GM20431 (cell line): ENCODE data around the gene RHEBL1.

Experiments
- in situ Hi-C: fragments of 300-500 bp; cut with MseI, MboI; formaldehyde crosslinking; loops from one replicate; pipeline ENCODE4 v1.15.0; 2020; ENCODE audit warnings: low sequenced_read_pairs; ENCODE audit not compliant: unreplicated experiment

RHEBL1 gene

DNA sequence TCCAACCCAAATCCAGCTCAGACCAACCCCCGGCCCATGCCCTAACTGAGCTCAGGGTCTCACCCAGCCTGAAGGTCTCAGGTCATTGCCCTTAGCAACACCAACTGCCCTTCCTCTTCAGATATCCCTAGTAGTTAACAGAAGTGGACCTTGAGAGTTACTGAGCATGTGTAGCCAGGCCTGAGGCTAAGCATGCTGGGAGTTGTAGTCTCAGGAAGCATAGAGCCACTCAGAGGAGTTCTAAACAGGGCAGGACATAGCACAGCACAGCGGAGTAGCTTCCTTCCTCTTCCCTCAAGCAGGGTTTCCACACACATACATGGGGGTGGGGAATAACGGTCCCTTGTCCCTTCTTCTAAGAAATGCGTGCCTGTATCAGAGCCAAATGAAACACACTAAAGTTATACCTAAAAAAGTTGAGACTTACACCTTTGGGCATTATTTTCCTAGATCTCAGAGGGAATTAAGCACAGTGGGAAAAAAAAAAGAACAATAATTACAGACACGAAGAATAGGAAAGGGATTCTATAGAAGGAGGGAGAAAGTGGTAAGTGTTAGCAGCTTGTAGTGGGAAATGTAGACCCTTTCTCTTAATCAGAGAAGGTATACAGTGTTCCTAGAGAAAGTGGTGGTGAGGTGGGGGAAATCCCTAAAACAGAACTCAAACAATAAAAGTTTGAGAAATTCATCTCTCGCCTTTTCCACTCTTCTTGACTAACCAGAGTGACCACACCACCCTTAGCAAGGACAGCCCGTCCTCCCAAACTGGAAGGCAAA is 13.6 kb downstream of the RHEBL1 start:
- in situ Hi-C loops, result no loop called here

DNA sequence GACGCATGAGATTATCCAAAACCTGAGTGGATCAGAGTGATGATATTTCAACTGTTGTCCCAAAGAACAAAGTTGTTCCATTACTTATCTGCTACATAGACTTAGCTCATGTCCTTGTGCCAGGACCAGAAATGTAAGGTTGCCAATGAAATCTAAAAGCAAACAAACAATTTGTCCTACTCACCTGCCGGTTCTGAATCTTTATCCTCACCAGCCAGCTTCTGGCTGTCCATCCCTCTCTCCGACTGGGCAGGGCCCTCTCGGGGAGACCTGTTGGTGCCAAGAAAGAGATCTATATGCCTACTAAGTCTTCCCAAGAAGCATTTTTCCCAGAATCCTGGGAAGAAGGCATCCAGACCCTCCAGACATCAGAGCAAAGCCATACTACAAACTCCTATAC is 14.7 kb downstream of the RHEBL1 start:
- in situ Hi-C loops, result no loop called here

DNA sequence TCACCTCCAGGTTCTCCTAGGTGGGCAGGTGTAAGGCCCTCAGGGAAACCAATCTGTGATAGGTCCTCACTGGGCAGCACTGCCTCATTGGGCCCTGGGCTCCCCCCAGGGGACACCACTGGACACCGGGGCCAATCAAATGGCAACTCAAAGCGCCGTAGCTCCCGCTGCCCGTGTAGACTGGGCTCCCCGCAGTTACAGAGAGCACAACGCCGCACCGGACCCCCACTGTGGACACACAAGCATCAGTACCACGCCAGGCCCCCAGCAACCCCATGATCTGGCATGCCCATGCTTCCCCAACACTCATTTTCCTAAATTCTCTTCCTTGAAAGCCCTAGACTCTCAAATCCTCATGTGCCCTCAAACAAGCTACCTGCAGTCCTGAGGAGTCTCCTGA is 15.3 kb downstream of the RHEBL1 start:
- in situ Hi-C loops, result no loop called here

DNA sequence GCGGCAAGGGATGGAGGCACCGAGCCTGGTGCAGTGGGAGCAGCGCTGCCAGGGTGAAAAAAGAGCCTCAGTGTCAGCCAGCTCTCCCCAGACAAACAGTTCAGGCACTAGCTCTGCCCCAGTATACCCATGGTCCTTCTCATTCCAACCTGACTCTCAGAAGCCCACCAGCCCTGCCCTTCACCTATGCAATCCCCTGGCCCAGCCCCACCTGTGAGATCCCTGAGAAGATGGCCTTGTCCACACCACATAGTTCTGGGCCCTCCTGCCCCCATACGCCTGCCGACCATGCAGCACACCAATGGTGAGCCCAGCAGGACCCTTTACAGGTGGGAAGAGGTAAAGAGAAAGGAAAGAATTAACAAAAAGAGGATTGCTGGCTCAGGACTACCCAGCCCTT is 15.7 kb downstream of the RHEBL1 start:
- in situ Hi-C loops, result no loop called here

DNA sequence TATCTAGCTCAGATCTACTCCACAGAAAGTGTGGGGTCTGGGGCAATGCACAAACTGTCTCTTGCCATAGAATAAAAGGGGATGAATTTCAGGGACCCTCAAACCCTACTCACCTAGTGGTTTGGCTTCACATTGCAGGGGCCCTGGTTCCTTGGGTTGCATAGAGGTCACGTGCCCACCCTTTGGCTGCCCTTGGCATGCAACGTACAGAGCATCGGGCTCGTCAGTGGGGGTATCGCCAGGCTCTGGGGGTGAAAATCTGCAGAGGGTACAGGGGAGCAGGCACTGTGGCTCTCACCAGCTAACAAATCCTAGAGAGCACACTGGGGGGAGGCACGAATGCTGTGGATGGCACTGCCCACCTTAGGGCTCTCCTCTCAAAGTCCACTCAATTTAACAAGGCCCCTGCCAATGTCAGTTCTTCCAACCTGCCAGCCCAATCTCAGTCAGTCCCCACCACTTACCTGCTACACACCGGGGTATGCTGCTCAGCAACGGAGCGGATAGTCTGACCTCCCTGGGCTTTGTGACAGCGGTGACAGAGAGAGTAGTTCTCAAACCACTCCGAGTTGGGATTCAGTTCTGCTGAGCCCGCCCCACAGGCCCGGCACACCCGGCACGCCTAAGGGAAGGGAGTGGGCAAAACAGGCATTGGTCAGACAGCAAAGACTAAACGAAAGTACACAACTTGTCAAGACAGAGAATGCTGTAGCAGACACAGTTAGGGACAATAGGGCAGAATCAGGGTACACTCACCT is 17.1 kb downstream of the RHEBL1 start:
- in situ Hi-C loops, result no loop called here

DNA sequence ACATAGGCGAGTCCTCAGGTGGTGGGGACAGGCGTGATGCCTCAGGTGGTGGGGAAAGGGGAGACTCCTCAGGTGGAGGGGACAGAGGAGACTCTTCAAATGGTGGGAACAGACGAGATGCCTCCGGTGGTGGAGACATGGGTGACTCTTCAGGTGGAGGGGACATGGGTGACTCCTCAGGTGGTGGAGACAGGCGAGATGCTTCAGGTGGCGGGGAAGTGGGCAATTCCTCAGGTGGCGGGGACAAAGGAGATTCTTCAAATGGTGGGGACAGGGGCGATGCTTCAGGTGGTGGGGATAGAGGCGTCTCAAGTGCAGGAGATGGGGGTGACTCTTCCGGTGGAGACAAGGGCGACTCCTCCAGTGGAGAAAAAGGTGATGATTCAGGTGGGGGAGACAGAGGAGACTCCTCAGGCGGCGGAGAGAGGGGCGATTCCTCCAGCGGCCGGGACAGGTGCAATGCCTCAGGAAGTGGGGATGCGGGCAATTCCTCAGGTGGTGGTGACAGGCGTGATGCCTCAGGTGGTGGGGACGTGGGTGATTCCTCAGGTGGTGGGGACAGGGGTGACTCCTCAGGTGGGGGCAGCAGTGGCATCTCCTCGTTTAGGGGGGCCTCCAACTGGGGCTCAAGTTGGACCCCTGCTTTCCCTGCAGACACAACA is 17.9 kb downstream of the RHEBL1 start:
- in situ Hi-C loops, result no loop called here

DNA sequence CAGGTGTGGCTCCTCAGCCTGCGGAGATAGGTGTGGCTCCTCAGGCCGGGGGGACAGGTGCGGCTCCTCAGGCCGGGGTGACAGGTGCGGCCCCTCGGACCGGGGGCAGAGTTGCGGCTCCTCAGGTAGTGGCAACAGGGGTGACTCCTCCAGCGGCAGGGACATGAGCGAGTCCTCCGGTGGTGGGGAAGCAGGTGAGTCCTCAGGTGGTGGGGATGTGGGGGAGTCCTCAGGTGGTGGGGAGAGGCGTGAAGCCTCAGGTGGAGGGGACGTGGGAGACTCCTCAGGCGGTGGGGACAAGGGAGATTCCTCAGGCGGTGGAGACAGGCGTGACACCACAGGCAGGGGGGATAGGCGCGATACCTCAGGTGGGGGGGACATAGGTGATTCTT is 18.4 kb downstream of the RHEBL1 start:
- in situ Hi-C loops, result no loop called here

DNA sequence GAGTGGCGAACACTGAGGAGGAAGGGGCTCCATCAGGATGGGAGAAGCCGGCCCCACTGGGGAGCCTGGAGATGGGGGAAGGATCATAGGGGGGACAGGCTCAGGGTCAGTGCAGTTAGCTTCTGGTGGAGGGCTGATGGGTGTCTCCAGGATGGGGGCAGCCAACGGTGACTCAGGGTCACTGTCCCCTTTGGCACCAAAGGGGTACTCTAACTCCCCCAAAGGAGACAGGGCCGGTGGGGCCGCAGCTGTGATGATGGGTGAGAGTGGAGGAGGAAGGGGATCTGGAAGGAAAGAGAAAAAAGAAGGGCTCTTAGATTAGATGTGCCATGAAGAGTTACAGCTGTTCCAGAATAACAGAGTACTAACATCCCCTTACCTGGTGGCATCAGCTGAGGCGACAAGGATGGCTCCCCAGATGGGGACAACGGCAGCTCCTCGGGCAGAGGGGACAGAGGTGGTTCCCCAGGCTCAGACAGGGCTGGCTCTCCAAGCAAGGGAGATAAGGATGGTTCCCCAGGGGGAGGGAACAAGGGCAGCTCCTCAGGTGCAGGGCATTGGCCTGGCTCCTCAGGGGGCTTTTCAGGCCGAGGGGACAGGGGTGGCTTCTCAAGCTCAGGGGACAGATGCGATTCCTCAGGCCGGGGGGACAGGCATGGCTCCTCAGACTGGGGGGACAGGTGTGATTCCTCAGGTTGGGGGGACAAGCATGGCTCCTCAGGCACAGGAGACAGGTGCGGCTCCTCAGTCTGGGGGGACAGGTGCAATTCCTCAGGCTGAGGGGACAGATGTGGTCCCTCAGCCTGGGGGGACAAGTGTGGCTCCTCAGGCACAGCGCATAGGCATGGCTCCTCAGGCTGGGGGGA is 19.0 kb downstream of the RHEBL1 start:
- in situ Hi-C loops, result no loop called here

DNA sequence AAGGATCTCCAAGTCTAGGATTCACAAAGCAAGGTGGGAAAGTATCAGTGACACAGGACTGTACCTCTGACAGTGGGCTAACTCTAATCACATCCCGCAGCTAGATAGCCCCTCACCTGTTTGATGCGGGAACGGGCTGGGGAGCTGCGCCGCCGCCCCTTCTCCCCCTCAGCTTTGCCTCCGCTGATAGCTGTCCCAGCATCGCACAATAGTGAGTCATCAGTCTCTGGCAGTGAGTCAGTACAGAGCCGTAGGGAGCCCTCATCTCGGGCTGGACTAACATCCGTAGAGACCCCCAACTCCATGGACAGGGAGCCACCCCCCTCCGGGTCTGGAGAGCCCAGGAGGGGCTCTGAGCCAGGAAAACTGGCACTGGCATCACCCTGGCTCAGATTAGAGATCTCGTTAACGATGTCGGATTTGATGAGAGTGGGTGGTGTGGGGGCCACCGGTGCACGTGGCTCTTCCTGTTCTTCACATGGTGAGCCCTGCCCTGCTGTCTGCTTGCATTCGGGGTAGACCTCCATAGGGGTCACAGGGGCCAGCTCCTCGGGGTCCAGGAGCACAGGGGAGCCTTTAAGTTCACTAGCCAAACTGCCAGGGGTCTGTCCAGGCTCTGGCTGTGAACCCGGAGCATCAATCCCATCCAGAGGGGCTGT is 20.1 kb downstream of the RHEBL1 start:
- in situ Hi-C loops, result no loop called here

DNA sequence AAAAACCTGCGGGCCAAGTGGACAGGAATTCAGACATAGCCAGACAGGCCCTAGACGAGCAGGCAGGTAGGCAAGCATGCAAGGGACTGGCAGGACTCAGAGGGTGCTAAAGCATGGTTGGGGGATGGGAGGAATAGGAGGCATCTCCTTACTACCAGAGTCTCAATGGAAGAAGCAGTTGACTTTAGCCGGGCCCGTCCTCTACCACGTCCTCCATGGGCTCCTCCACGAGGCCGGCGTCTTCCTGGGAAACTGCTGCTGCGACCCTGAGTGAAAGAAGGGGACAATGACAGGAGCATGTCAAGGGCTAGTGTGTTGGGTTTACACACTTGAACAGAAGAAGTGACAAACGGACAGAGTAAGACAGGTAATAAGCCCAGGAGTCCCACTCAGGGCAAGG is 20.8 kb downstream of the RHEBL1 start:
- in situ Hi-C loops, result no loop called here

DNA sequence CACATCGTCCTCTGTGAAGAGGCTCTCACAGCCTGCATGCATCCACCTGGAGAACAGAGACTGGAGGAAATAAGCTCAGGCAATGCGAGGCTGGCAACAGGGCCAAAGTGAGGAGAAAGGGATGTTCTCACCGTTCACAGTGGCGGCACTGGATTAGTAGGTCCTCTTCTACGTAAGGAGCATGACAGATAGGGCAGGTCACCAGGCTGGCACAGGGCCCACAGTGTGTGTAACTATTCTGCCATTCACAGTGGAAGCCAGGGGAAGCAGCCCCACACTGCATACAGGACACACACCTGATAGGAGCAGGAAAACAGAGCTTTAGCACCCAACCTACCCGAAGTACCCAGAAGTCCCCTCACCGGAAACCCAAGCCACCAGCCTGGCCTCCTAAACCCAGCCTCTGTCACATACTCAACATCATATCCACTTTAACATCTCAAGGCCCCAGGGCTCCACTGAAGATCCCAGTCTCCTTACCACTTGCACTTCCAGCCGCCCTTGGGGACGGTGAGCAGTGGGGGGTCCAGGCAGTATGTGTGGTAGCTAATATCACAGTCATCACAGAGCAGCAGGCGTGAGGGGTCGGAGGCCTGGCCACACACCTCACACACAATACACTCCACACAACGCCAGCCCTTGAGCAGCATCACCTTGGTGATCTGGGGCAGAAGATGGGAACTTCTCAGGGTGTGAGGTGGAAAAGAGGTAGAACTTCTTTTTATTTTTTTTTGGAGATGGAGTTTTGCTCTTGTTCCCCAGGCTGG is 23.5 kb downstream of the RHEBL1 start:
- in situ Hi-C loops, result no loop called here

DNA sequence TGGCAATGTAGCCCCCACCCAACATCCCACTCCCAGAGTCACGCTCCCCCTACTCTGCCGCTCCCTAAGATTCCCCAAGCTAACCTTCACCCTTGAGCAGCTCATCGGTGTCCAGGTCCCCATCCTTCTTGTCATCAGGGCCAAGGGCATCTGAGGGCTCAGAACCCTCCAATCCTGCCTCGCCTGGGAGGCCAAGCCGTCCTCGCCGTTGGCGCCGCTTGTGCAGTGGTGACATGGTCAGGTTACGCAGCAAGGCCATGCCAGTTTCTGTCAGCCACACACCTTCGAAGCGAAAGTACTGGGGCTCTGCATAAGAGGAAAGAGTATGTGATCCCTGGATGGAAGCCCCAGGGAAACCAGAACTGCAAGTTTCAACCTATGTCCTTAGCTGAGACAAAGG is 25.1 kb downstream of the RHEBL1 start:
- in situ Hi-C loops, result no loop called here

DNA sequence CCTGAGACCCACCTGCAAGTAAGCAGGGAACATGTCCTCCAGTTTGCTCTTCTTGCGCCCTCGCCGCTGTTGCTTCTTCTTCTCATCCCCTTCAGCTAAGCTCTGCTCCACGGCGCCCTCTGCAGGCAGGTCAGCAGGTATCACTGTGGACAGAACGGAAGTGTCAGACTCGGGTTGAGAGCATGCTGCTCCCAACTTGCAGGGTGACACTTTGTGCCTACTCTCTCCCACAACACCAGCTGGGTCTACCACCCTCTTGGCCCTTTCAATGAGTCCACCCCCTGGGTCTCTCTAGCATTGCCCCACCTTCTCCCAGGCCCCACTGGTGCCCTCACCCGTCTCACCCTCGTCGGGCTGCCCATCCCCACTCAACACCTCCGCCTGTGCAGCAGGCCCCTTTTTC is 25.9 kb downstream of the RHEBL1 start:
- in situ Hi-C loops, result no loop called here

DNA sequence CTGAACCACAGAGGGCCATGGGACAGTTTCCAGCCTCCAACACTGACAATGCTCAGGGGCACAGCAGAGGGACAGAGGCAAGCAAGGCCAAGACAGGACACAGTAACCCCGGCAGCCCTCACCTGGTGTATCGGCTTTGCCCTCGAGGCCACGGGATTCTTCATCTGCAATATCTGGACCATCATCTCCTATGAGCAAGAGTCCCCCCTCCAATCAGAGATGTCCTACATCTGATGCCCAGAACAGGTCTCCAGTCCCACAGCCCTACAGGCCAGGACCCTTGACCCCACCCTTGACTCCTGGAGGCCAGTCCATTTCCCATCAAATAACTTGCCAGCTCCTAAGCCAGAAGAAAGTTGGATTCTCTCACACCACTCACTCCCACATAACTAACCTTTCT is 26.5 kb downstream of the RHEBL1 start:
- in situ Hi-C loops, result no loop called here

DNA sequence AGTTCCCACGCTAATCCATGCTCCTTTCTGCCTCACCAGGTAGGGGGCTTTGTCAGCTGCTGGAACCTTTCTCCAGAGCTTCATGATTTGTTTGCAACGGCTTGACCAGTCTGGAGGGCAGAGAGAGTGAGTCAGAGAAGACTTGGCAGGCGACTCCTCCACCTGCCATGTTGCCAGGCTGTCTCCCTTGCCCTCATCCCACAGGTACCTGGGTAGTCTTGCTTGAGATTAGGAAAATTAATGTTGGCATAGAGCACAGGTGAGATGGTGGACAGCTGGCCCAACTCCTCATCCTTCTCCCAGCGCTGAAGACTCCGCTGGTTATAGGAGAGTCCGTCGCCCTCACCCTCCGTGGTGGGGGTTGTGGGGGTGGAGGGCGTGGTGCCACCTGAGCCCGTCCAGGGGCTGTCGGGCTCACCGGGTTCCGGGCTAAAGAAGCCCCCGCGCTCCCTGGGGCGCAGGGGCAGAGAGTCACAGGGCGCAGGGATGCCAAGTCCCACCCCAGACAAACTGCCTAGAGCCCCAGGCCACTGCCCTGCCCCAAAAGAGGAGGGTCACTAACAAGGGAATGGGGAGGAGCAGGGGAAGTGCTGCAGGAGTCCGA is 27.8 kb downstream of the RHEBL1 start:
- in situ Hi-C loops, result no loop called here

DNA sequence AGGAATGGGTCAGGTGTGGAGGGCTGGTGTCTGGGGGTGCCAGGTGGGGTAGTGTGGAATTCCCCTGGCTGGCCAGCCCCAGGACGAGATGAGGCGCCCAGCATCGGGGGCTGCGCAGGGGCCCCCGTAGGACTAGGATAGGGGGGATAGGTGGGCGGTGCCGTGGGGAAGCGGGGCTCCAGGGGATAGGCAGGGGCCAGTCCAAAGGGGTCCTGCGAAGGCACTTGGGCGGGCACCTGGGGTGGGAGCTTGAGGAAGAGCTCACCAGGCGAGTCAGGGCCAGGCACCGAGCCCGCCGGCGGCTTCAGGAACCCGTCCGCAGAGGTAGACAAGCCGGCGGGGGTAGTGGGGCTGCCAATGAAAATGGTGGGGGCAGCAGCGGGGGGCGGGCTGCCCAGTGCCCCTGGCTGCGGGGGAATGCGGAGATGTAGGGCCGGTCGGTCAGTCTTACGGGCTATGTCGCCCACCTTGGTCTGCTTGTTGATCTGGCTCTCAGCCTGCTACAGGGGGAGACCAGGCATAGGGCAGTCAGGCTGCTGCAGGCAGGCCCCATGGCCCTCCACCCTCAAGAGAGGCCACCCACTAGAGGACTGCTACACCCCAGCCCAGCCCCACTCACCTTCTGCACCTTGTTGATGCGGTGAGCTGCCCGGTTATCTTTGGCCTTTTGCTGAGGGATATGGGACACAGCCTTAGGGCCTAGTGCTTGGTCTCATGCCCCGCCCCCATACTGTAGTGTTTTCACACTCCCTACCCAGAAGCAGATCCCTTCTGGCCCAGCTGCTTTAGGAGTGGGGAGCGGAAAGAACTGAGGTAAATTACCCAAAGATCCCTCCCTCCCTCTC is 28.5 kb downstream of the RHEBL1 start:
- in situ Hi-C loops, result no loop called here

DNA sequence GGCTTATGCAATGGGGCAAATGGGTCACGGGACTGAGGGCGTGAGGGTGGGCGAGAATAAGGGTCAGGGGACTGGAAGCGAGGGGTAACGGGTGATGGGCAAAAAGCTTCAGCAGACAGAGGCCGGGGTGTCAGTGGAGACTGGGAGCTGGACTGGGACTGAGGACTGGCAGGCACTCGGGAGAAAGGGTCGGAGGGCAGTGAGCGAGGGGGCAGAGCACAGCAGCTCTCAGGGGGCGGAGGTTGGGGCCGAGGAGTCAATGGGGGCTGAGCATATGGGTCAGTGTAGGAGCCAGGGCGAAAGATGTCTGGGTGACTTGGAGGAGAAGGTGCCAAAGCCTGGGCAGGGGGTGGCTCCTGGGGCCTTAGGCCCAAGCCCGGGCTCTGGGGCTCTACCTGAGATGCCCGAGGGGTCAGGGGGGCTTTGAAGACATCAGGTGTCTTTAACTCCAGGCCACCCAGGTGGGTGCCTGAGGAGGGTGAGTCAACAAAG is 29.4 kb downstream of the RHEBL1 start:
- in situ Hi-C loops, result no loop called here
